Neural cell (in vitro differentiated cells): ENCODE measurements around the gene SLC45A1. TPM values are rescaled to one million over a fixed set of nuclear protein-coding genes. Genes with fewer than 3 reads are reported as not detected.

Experiments
- H2AFZ ChIP-seq: fragments of 200-600, 300-800 bp; sonication (generic), shearing (Covaris generic); 2 replicates; pipeline ENCODE4 v1.6.0; 2014; ENCODE audit warnings: low read depth, mild to moderate bottlenecking, antibody characterized with exemption, low read length, moderate library complexity
- H3F3A ChIP-seq: fragments of 200-600 bp; shearing (Covaris generic); 2 replicates; pipeline ENCODE4 v1.6.1; 2016; ENCODE audit warnings: mild to moderate bottlenecking, moderate library complexity, mixed read lengths, antibody characterized with exemption, low read length; ENCODE audit not compliant: insufficient read depth, poor library complexity, severe bottlenecking
- H3K27ac ChIP-seq: fragments of 200-600, 300-800 bp; sonication (generic), shearing (Covaris generic); 2 replicates; pipeline ENCODE4 v1.5.1; 2014; ENCODE audit warnings: mild to moderate bottlenecking, low read length, moderate library complexity
- H3K27me3 ChIP-seq: fragments of 300-800, 200-600 bp; sonication (generic), shearing (Covaris generic); 2 replicates; pipeline ENCODE4 v1.6.0; 2014; ENCODE audit warnings: mild to moderate bottlenecking, low read depth, low read length, moderate library complexity; ENCODE audit not compliant: insufficient read depth
- H3K36me3 ChIP-seq: fragments of 300-800, 200-600 bp; sonication (generic), shearing (Covaris generic); 2 replicates; pipeline ENCODE4 v1.5.1; 2014; ENCODE audit warnings: mild to moderate bottlenecking, antibody characterized with exemption, low read length, moderate library complexity; ENCODE audit not compliant: insufficient read depth
- H3K4me2 ChIP-seq: fragments of 300-800, 200-600 bp; sonication (generic), shearing (Covaris generic); 2 replicates; pipeline ENCODE4 v1.6.0; 2014; ENCODE audit warnings: mild to moderate bottlenecking, low read length
- H3K4me3 ChIP-seq: fragments of 300-800, 200-600 bp; sonication (generic), shearing (Covaris generic); 2 replicates; pipeline ENCODE4 v1.5.1; 2014; ENCODE audit warnings: mild to moderate bottlenecking, low read length, moderate library complexity
- H3K79me2 ChIP-seq: fragments of 200-600 bp; shearing (Covaris generic); replicated peaks from 2 replicates; pipeline ENCODE4 v1.6.0; 2014; ENCODE audit warnings: mild to moderate bottlenecking, low read length, moderate library complexity; ENCODE audit not compliant: insufficient read depth
- H3K9ac ChIP-seq: fragments of 300-800, 200-600 bp; sonication (generic), shearing (Covaris generic); 2 replicates; pipeline ENCODE4 v1.6.1; 2016; ENCODE audit warnings: mild to moderate bottlenecking, low read length, mixed read lengths
- H3K9me2 ChIP-seq: fragments of 200-600 bp; shearing (Covaris generic); 2 replicates; pipeline ENCODE4 v1.6.1; 2016; ENCODE audit warnings: mild to moderate bottlenecking, low read length, mixed read lengths; ENCODE audit not compliant: insufficient read depth
- H3K9me3 ChIP-seq: fragments of 200-600, 300-800 bp; sonication (generic), shearing (Covaris generic); 2 replicates; pipeline ENCODE4 v1.6.1; 2016; ENCODE audit warnings: mild to moderate bottlenecking, mixed run types, low read length, moderate library complexity, mixed read lengths
- H4K20me1 ChIP-seq: fragments of 200-600 bp; shearing (Covaris generic); 2 replicates; pipeline ENCODE4 v1.6.1; 2016; ENCODE audit warnings: mild to moderate bottlenecking, mixed run types; ENCODE audit not compliant: insufficient read depth
- CTCF ChIP-seq: fragments of 450-650 bp; IDR thresholded peaks from 2 replicates; pipeline ENCODE4 v1.5.1; 2014; ENCODE audit warnings: antibody characterized with exemption, mild to moderate bottlenecking, moderate library complexity; ENCODE audit not compliant: poor library complexity, severe bottlenecking
- EP300 ChIP-seq: fragments of 450-650 bp; conservative IDR thresholded peaks from 2 replicates; pipeline ENCODE4 v1.6.1; 2014; ENCODE audit warnings: antibody characterized with exemption, mild to moderate bottlenecking, moderate library complexity; ENCODE audit not compliant: poor library complexity, severe bottlenecking
- EZH2 ChIP-seq: fragments of 200-600, 300-800 bp; shearing (Covaris generic), sonication (generic); IDR thresholded peaks from 2 replicates; pipeline ENCODE4 v1.6.1; 2014; ENCODE audit warnings: antibody characterized with exemption, low read length, borderline replicate concordance, mild to moderate bottlenecking; ENCODE audit not compliant: insufficient read depth, poor library complexity, severe bottlenecking
- MXI1 ChIP-seq: fragments of 450-650 bp; conservative IDR thresholded peaks from 2 replicates; pipeline ENCODE4 v1.6.1; 2014; ENCODE audit warnings: antibody characterized with exemption, mild to moderate bottlenecking; ENCODE audit not compliant: poor library complexity, severe bottlenecking
- POLR2AphosphoS5 ChIP-seq: IDR thresholded peaks from 2 replicates; pipeline ENCODE4 v1.6.1; 2012
- RAD21 ChIP-seq: fragments of 450-650 bp; conservative IDR thresholded peaks from 2 replicates; pipeline ENCODE4 v1.6.1; 2014; ENCODE audit warnings: antibody characterized with exemption, mild to moderate bottlenecking, moderate library complexity
- SMC3 ChIP-seq: fragments of 450-650 bp; conservative IDR thresholded peaks from 2 replicates; pipeline ENCODE4 v1.6.1; 2014; ENCODE audit warnings: antibody characterized with exemption, mild to moderate bottlenecking, moderate library complexity; ENCODE audit not compliant: poor library complexity
- TAF1 ChIP-seq: IDR thresholded peaks from 2 replicates; pipeline ENCODE4 v1.6.1; 2012; ENCODE audit warnings: low read depth
- polyA plus RNA-seq: library from polyadenylated mRNA; depleted of rRNA; stranded (reverse); fragments of >200 nt; gene quantifications from 2 replicates; pipeline ENCODE4 v1.2.3, GENCODE V29; 2014
- TF ChIP-seq, protein P1 (sequence below): IDR thresholded peaks from 2 replicates; pipeline ENCODE4 v1.6.1; 2012; ENCODE audit warnings: borderline replicate concordance

Gene SLC45A1
- polyA plus RNA-seq, 1 donor from 2014 or later: 7.1 TPM

- Histone ChIP-seq H3F3A (peaks cover 4% of the 10 kb centered on the region), H3K9ac (no peak overlapping the region), H3K27ac (no peak overlapping the region), H3K4me2 (no peak overlapping the region), H2AFZ (no peak overlapping the region), H3K9me2 (no peaks in the 10 kb centered on the region), H3K79me2 (no peaks in the 10 kb centered on the region), H4K20me1 (no peaks in the 10 kb centered on the region), H3K27me3 (no peaks in the 10 kb centered on the region), H3K4me3 (no peak overlapping the region), H3K36me3 (peaks cover 6% of the 10 kb centered on the region), H3K9me3 (no peaks in the 10 kb centered on the region)
- no peak for TF ChIP-seq RAD21
- no peak for TF ChIP-seq SMC3
- TF ChIP-seq, protein P1, sequence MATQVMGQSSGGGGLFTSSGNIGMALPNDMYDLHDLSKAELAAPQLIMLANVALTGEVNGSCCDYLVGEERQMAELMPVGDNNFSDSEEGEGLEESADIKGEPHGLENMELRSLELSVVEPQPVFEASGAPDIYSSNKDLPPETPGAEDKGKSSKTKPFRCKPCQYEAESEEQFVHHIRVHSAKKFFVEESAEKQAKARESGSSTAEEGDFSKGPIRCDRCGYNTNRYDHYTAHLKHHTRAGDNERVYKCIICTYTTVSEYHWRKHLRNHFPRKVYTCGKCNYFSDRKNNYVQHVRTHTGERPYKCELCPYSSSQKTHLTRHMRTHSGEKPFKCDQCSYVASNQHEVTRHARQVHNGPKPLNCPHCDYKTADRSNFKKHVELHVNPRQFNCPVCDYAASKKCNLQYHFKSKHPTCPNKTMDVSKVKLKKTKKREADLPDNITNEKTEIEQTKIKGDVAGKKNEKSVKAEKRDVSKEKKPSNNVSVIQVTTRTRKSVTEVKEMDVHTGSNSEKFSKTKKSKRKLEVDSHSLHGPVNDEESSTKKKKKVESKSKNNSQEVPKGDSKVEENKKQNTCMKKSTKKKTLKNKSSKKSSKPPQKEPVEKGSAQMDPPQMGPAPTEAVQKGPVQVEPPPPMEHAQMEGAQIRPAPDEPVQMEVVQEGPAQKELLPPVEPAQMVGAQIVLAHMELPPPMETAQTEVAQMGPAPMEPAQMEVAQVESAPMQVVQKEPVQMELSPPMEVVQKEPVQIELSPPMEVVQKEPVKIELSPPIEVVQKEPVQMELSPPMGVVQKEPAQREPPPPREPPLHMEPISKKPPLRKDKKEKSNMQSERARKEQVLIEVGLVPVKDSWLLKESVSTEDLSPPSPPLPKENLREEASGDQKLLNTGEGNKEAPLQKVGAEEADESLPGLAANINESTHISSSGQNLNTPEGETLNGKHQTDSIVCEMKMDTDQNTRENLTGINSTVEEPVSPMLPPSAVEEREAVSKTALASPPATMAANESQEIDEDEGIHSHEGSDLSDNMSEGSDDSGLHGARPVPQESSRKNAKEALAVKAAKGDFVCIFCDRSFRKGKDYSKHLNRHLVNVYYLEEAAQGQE: no peak
- TF ChIP-seq EP300: no peak
- no peak for TF ChIP-seq TAF1
- no peak for TF ChIP-seq CTCF
- TF ChIP-seq POLR2AphosphoS5: no peak
- no peak for TF ChIP-seq MXI1
- TF ChIP-seq EZH2: no peak
Observed at GRCh38 chr1:8323706-8324105, 5.8 kb downstream of the SLC45A1 start.

DNA sequence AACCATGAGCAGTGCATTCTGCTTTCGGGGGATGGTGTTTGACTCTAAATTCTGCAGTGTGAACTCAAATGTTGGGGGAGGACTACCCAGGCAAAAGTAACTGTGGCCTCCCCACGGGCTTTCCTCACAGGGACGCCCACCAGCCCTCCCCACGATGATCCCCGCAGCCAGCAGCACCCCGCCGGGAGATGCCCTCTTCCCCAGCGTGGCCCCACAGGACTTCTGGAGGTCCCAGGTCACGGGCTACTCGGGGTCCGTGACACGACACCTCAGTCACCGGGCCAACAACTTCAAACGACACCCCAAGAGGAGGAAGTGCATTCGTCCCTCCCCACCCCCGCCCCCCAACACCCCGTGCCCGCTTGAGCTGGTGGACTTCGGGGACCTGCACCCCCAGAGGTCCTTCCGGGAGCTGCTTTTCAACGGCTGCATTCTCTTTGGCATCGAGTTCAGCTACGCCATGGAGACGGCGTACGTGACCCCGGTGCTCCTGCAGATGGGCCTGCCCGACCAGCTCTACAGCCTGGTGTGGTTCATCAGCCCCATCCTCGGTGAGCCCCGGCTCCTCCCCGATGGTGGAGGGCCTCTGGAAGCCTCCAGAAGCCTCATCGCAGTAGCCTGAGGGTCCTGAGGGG is 6.4 kb downstream of the SLC45A1 start:
- Histone ChIP-seq H3K27me3 (no peaks in the 10 kb centered on the region), H4K20me1 (no peaks in the 10 kb centered on the region), H3K4me3 (no peak overlapping the region), H3K79me2 (no peaks in the 10 kb centered on the region), H3F3A (peaks cover 4% of the 10 kb centered on the region), H3K9me2 (no peaks in the 10 kb centered on the region), H3K9me3 (no peaks in the 10 kb centered on the region), H3K4me2 (no peak overlapping the region), H3K27ac (no peak overlapping the region), H2AFZ (no peak overlapping the region), H3K36me3 (peaks cover 10% of the 10 kb centered on the region), H3K9ac (no peak overlapping the region)
- TF ChIP-seq TAF1: no peak
- TF ChIP-seq MXI1: no peak
- no peak for TF ChIP-seq CTCF
- no peak for TF ChIP-seq EP300
- no peak for TF ChIP-seq RAD21
- no peak for TF ChIP-seq POLR2AphosphoS5
- TF ChIP-seq SMC3: no peak
- TF ChIP-seq, protein P1: no peak
- TF ChIP-seq EZH2: no peak
